Fibroblast of pulmonary artery (primary cell): ENCODE data around the gene E2F6.
"Not testable (repeated sequence)": the region's sequence is repeated elsewhere in the genome, so short reads cannot be mapped to it uniquely, and the experiment has no call there.

ENCODE experiments used
- DNase-seq: peaks from one replicate; pipeline ENCODE4 v3.0.0-alpha.2; 2010; ENCODE audit warnings: low read depth
- H3K4me3 ChIP-seq: replicated peaks from 2 replicates; pipeline ENCODE4 v1.5.1; 2011; ENCODE audit warnings: low read depth, mild to moderate bottlenecking, control low read depth, low read length, moderate library complexity
- CTCF ChIP-seq: IDR thresholded peaks from 2 replicates; pipeline ENCODE4 v1.5.1; 2011; ENCODE audit warnings: mild to moderate bottlenecking, control low read depth, low read length, inconsistent platforms; ENCODE audit errors: missing control alignments

Gene E2F6

DNA sequence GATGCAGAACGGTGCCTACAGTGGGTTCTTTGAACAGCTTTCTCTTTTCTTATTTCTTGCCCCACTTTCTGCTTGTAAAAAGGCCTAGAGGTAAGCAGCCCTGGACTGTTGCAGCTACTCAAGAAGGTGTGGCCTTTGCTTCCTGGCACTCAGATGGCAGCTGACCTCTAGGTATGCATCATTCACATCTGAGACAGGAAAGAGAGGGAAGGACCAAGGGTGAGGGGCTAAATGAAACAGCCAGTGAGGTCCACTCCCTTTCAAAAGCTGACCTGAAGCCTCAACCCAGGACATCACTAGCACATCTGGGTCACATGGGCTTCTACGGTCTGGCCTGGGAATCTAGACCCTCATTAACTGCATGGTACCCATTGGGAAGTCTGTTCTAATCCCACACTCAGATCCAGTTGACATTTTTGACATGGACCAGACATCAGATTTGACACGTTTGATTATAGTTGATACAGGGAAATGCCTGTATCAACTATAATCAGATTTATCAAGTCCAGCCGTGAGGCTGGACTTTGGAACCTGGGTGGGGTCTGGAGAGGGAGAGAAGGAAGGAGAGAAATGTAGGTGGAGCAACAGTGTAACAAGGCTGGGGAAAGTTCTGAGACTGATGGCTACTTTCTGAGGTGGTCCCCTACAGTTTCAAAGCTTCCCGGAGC, 60.2 kb downstream of the E2F6 start:
- TF ChIP-seq CTCF, result no peak
- DNase-seq, result no peak
- H3K4me3 ChIP-seq, result no peak overlapping the region

GRCh38 chr2:11405074-11405406, 60.9 kb downstream of the E2F6 start:
- not testable (repeated sequence) for DNase-seq, H3K4me3 ChIP-seq

DNA sequence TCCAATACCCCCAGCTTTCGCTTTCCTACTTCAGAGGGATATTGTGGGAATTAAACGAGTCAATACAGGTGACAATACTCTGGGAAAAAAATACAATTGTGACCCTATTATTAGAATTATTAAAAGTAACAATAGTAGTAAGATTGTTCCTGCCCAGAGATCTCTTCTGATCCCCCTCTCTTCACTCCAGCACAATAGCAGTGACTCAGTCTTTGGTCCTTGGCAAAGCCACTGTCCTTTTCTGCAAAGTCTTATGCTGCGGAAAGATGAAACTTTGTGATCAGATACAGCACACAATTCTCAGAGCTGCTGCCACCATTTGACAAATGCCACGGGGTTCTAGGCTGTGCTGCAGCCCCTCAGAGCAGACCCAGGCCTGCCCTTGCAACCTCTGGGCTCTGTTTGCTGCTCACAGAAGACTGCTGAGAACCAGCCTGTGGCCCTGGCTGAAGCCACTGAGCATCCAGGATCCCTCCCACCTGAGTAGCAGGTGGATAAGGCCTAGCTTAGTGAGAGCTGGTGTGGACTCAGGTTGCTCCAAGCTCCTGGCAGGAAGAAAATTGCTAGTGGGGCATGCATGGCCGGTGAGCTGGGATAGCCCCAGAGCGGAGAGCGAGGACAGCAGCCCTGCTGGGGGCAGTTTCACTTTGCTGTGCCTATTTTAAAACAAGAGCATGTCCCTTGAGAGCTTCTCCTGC, 61.4 kb downstream of the E2F6 start:
- DNase-seq, result no peak
- H3K4me3 ChIP-seq, result no peak overlapping the region
- no peak for TF ChIP-seq CTCF

DNA sequence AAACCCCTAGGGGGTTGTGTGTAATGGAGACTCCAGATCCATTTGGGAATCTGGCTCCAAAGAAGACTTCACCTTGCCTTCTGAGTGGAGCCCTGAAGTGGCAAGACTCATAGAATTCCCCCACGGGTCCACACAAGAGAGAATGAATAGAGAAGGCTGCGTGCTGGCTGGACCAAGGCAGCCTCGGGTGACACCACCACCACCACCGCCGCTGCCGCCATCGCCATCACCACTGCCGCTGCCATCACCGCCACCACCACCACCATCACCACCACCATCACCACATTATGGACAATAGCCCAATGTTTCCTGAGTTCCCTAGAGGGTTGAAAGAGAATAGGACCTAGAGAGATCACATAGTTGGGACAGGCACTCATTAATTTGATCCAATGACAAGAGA, 63.5 kb downstream of the E2F6 start:
- no peak for DNase-seq
- TF ChIP-seq CTCF, result no peak
- H3K4me3 ChIP-seq, result no peak overlapping the region

GRCh38 chr2:11399438-11399762, 66.6 kb downstream of the E2F6 start:
- H3K4me3 ChIP-seq, result no peak overlapping the region
- DNase-seq, result no peak
- TF ChIP-seq CTCF, result no peak

GRCh38 chr2:11398750-11399437, 67.1 kb downstream of the E2F6 start:
- no peak for DNase-seq
- TF ChIP-seq CTCF, result no peak
- H3K4me3 ChIP-seq, result no peak overlapping the region

DNA sequence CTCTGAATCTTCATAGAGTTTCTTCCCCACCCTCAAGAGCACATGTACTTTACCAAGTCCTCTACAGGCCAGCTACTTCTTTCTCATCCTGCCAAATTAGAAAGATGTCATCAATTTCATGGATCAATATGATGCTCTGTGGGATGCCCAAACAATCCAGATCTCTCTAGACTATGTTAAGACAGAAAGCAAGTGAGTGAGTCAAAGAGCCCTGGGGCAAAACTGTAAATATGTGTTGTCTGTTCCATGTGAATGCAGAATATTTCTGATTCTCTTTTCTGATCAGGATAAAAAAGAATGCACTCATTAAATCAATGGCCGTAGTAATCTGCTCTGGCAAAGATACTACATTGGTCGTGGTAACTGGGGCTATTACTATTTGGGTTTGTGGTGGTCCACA, 68.4 kb downstream of the E2F6 start:
- no peak overlapping the region for H3K4me3 ChIP-seq
- TF ChIP-seq CTCF, result no peak
- no peak for DNase-seq
